SH-SY5Y (cell line): ENCODE results near the gene ZNF664.

Experiments
- GATA2 ChIP-seq: IDR thresholded peaks from 2 replicates; pipeline ENCODE4 v1.6.1; 2011; ENCODE audit warnings: mild to moderate bottlenecking, low read depth, low read length
- GATA3 ChIP-seq: IDR thresholded peaks from 2 replicates; pipeline ENCODE4 v1.6.1; 2011; ENCODE audit warnings: low read depth, mild to moderate bottlenecking, low read length, moderate library complexity

GRCh38 chr12:124036171-124036598 lies 63.2 kb downstream of the ZNF664 start:
- TF ChIP-seq GATA3 (no peak), GATA2 (no peak)
